Activated CD8-positive, alpha-beta T cell treated with anti-CD3 and anti-CD28 coated beads for 36 hours (primary cell): ENCODE measurements around the gene SFTPB. TPM values are rescaled to one million over a fixed set of nuclear protein-coding genes. Genes with fewer than 3 reads are reported as not detected.
"Not testable (repeated sequence)": the region's sequence is repeated elsewhere in the genome, so short reads cannot be mapped to it uniquely, and the experiment has no call there.

ENCODE experiments used
- ATAC-seq: fragments of 200-7000 bp; cut with Tn5 transposase; one replicate; pipeline ENCODE4 v1.10.0; 2021; ENCODE audit warnings: mild to moderate bottlenecking, moderate library complexity
- CTCF ChIA-PET: fragments of 350-600 bp; sonication (Branson Sonifier 250); formaldehyde crosslinking; loops from one replicate; lab custom pipeline; 2021; ENCODE audit warnings: antibody characterized with exemption; lab: Charles Lee
- POLR2A ChIA-PET: fragments of 350-600 bp; sonication (Branson Sonifier 250); formaldehyde crosslinking; loops from one replicate; lab custom pipeline; 2021; ENCODE audit warnings: antibody characterized with exemption; lab: Charles Lee
- DNase-seq: peaks from one replicate; pipeline ENCODE4 v3.0.0-alpha.2; 2020
- H3K27ac Mint-ChIP-seq: one replicate; pipeline ENCODE4 v1.8.0; 2021; ENCODE audit warnings: mild to moderate bottlenecking, mixed read lengths
- H3K27me3 Mint-ChIP-seq: one replicate; pipeline ENCODE4 v1.8.0; 2021; ENCODE audit warnings: mixed read lengths
- H3K36me3 Mint-ChIP-seq: one replicate; pipeline ENCODE4 v1.8.0; 2021; ENCODE audit warnings: low read depth, mixed read lengths
- H3K4me1 Mint-ChIP-seq: one replicate; pipeline ENCODE4 v1.8.0; 2021; ENCODE audit warnings: low read depth, mixed read lengths
- H3K4me3 Mint-ChIP-seq: one replicate; pipeline ENCODE4 v1.8.0; 2021; ENCODE audit warnings: mild to moderate bottlenecking, moderate library complexity, mixed read lengths
- H3K9me3 Mint-ChIP-seq: one replicate; pipeline ENCODE4 v1.8.0; 2021; ENCODE audit warnings: mixed read lengths
- intact Hi-C: fragments of 100-400 bp; cut with micrococcal nuclease; formaldehyde crosslinking; loops from one replicate; pipeline ENCODE4 v1.10.0; 2022
- total RNA-seq, 2 experiments: library from RNA; stranded (reverse); gene quantifications; one replicate each; pipeline ENCODE4 v1.2.3, GENCODE V29; 2021
- TF ChIP-seq, protein P1 (sequence below): fragments of 200-600 bp; IDR thresholded peaks from one replicate; pipeline ENCODE4 v1.8.0; 2022; ENCODE audit warnings: antibody characterized with exemption, mild to moderate bottlenecking

The SFTPB gene
- not detected for total RNA-seq

DNA sequence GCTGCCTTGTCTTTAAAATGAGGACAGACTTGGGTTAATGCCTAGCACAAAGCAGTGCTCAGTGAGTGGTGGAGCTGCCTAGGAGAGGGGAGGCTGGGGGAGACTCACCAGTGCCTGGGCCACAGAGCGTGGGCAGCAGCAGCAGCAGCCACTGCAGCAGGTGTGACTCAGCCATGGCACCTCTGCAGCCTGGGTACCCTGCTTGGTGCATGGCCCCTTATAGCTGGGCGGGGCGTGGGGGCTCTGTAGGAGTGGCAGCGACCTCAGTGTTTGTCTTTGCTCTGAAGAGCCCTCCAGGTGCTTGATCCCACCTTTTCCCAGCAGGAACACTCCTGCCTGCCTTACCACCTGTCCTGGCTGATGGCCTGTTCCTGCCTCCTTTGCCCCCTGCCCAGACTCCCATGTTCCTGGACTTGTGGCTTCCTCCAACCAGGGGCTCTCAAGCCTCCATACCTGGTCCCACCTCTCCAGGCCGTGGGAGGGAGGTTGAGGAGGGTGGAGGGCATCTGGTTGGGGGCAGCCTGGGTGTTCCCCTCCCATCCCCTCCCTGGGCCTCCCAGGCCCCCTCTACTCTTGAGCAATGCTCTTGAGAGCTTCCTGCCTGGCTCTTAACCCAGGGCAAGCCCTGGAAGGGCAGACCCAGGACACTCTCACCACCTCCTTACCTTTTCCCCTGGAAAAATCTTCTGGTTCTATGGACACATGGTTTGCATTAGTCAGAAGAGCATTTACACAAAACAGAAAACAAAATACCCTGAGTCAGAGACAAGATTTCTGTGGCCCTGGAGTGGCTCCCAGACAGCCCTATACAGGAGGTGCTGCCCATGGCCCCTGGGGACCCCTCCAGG, at the start of gene SFTPB:
SFTPB (minus strand) TSS at position 191 of the 848 bp plus-strand sequence; CDS start at position 175, 16 bp downstream.
- Mint-ChIP-seq H3K4me3 (no peak within 1 kb of the TSS), H3K27ac (no peak within 1 kb of the TSS), H3K27me3 (no peaks in the 10 kb centered on the region), H3K4me1 (no peaks in the 10 kb centered on the region), H3K9me3 (no peaks in the 10 kb centered on the region), H3K36me3 (no peaks in the 10 kb centered on the region)
- TF ChIP-seq, protein P1, sequence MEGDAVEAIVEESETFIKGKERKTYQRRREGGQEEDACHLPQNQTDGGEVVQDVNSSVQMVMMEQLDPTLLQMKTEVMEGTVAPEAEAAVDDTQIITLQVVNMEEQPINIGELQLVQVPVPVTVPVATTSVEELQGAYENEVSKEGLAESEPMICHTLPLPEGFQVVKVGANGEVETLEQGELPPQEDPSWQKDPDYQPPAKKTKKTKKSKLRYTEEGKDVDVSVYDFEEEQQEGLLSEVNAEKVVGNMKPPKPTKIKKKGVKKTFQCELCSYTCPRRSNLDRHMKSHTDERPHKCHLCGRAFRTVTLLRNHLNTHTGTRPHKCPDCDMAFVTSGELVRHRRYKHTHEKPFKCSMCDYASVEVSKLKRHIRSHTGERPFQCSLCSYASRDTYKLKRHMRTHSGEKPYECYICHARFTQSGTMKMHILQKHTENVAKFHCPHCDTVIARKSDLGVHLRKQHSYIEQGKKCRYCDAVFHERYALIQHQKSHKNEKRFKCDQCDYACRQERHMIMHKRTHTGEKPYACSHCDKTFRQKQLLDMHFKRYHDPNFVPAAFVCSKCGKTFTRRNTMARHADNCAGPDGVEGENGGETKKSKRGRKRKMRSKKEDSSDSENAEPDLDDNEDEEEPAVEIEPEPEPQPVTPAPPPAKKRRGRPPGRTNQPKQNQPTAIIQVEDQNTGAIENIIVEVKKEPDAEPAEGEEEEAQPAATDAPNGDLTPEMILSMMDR: no peak
- DNase-seq: no peak
- peak; percentile 58 for ATAC-seq
- ChIA-PET POLR2A (no interaction called here), CTCF (no interaction called here)
- intact Hi-C loops: no loop called here

- no peaks in the 10 kb centered on the region for H3K9me3 Mint-ChIP-seq
- ChIA-PET CTCF (interaction anchor here (3.2 to 3.3 kb wide), 2 partner anchors 10 to 97 kb away, joined by 14 read pairs; no protein-coding TSS in a partner anchor), POLR2A (no interaction called here)
- DNase-seq (no peak), ATAC-seq (no peak)
- H3K4me1 Mint-ChIP-seq: peaks cover 4% of the 10 kb centered on the region
- no peaks in the 10 kb centered on the region for H3K27me3 Mint-ChIP-seq
- intact Hi-C loops: no loop called here
- TF ChIP-seq, protein P1: no peak
- no peaks in the 10 kb centered on the region for H3K36me3 Mint-ChIP-seq
- no peak overlapping the region for H3K27ac Mint-ChIP-seq
- H3K4me3 Mint-ChIP-seq: no peak overlapping the region
These were observed 49.5 kb upstream of the SFTPB start for GRCh38 chr2:85717308-85718008.

GRCh38 chr2:85716346-85716914, 48.4 kb upstream of the SFTPB start:
- no peak overlapping the region for H3K4me3 Mint-ChIP-seq
- H3K27ac Mint-ChIP-seq: no peak overlapping the region
- H3K36me3 Mint-ChIP-seq: no peaks in the 10 kb centered on the region
- DNase-seq: no peak
- TF ChIP-seq, protein P1: no peak
- no peaks in the 10 kb centered on the region for H3K27me3 Mint-ChIP-seq
- intact Hi-C loops: no loop called here
- H3K4me1 Mint-ChIP-seq: peaks cover 4% of the 10 kb centered on the region
- ATAC-seq: no peak
- no peaks in the 10 kb centered on the region for H3K9me3 Mint-ChIP-seq
- ChIA-PET POLR2A (no interaction called here), CTCF (interaction anchor here (3.3 kb wide), 1 partner anchor 9 kb away, joined by 14 read pairs; no protein-coding TSS in a partner anchor)

DNA sequence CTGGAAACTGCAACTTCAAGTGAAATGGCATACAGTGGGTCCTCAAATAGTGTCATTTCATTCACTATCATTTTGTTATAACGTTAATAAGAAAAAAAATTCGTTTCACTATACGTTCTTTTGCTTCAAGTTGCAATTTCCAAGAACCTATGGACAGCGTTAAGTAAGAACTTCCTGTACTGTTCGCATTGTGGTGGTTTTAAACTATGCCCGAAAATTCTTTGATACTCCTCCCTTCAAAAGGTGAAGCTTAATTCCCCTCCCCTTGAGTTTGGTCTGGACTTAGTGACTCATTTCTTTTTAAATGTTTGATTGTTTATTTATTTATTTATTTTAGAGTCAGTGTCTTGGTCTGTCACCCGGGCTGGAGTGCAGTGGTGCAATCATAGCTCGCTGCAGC, 46.8 kb upstream of the SFTPB start:
- ATAC-seq: peak; percentile 39
- Mint-ChIP-seq H3K9me3 (no peaks in the 10 kb centered on the region), H3K27me3 (no peaks in the 10 kb centered on the region), H3K27ac (no peak overlapping the region), H3K4me3 (no peak overlapping the region), H3K4me1 (peaks cover 4% of the 10 kb centered on the region), H3K36me3 (no peaks in the 10 kb centered on the region)
- POLR2A ChIA-PET: interaction anchor here (0.6 to 0.7 kb wide), 2 partner anchors 84 to 113 kb away, joined by 3 read pairs; no protein-coding TSS in a partner anchor
- CTCF ChIA-PET: interaction anchor here (0.9 to 3.3 kb wide), 7 partner anchors 8 to 99 kb away, joined by 3 to 14 read pairs (median 4); no protein-coding TSS in a partner anchor
- intact Hi-C loops: no loop called here
- no peak for DNase-seq
- TF ChIP-seq, protein P1: no peak

DNA sequence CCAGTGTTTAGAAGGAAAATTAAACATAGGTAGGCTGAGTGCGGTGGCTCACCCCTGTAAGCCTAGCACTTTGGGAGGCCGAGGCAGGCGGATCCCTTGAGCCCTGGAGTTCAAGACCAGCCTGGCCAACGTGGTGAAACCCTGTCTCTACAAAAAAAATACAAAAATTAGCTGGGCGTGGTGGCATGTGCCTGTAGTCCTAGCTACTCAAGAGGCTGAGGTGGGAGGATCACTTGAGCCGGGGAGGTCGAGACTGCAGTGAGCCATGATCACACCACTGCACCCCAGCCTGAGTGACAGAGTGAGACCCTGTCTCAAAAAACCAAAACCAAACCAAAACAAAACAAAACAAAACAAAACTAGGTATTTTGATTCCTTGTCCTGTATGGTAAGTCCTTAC, 46.4 kb upstream of the SFTPB start:
- POLR2A ChIA-PET, ATAC-seq, H3K4me1 Mint-ChIP-seq, H3K4me3 Mint-ChIP-seq, H3K9me3 Mint-ChIP-seq, H3K27ac Mint-ChIP-seq, intact Hi-C loops, H3K27me3 Mint-ChIP-seq, DNase-seq, H3K36me3 Mint-ChIP-seq: not testable (repeated sequence)
- CTCF ChIA-PET: interaction anchor here (0.9 to 1.5 kb wide), 3 partner anchors 10 to 15 kb away, joined by 3 to 8 read pairs (median 4); no protein-coding TSS in a partner anchor
